Frontal cortex (tissue), 4 donors: Measurements from ENCODE around the gene CACHD1. TPM values are rescaled to one million over a fixed set of nuclear protein-coding genes. Genes with fewer than 3 reads are reported as not detected.
"Not testable (repeated sequence)": the region's sequence is repeated elsewhere in the genome, so short reads cannot be mapped to it uniquely, and the experiment has no call there.

Experiments
- DNase-seq, 2 donors: peaks; one replicate each; pipeline ENCODE4 v3.0.0; 2012; ENCODE audit warnings: low spot score in 2 of 2
- FAIRE-seq: peaks from 2 replicates; lab custom pipeline; 2012; peaks lifted over from hg19 to GRCh38; lab: Jason Lieb, UNC
- total RNA-seq: library from RNA; depleted of rRNA; stranded (reverse); fragments of >200 nt; gene quantifications from one replicate; pipeline ENCODE4 v1.2.3, GENCODE V29; 2014
- donor health status: control.
- donor health status: control.
- donor health status: control.

Gene CACHD1
- total RNA-seq, 1 donor from 2014 or later = 17.5 TPM

GRCh38 chr1:64575881-64576676 lies 106.2 kb downstream of the CACHD1 start:
- FAIRE-seq = no peak

GRCh38 chr1:64578270-64578973 lies 108.5 kb downstream of the CACHD1 start:
- DNase-seq (no peak), FAIRE-seq (no peak)

More at GRCh38 chr1:64575881-64576676, 106.2 kb downstream of the CACHD1 start:
- no peak for DNase-seq

GRCh38 chr1:64579767-64580166 lies 109.8 kb downstream of the CACHD1 start:
- FAIRE-seq = no peak
- no peak for DNase-seq

- FAIRE-seq (no peak), DNase-seq (no peak)
Observed at GRCh38 chr1:64581135-64581842, 111.4 kb downstream of the CACHD1 start.

GRCh38 chr1:64581843-64582185 lies 111.9 kb downstream of the CACHD1 start:
- DNase-seq (no peak), FAIRE-seq (no peak)

- DNase-seq (no peak), FAIRE-seq (no peak)
Observed at GRCh38 chr1:64584479-64584878, 114.5 kb downstream of the CACHD1 start.

DNA sequence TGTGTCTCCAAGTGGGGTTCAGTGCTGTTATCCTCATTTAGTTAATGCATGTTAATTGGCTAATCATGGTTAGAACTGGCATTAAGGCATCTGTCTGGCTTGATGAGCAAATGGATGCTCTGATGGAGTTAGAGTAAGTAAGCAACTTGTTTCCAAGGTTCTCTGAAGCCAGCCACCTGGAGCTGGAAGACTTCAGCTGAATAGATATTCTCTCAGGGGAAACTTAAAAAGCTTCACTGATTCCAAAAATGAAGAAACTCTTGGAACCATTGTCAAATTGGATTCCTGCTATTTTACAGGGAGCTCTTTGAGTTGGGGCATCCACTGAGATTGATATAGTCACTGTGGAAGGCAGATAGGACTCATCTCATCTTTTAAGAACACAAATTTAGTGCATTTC lies 118.9 kb downstream of the CACHD1 start:
- FAIRE-seq (no peak), DNase-seq (no peak)

DNA sequence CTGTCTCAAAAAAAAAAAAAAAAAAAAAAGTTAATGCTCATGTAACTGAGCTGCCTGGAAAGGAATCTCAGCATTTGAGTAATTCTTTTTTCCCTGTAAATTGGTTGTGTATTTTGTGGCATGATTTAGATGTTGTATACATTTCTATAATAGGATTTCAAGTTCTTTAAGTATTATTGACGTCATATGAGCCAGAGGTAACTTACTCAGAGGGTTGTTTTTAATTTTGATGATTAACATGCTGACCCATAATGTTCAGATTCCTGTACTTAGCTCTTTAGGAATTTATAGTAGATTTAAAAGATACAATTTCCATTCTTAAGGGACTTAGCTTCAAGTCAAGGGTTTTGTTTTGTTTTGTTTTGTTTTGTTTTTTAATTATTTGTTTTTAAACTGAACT lies 120.4 kb downstream of the CACHD1 start:
- DNase-seq = no peak
- FAIRE-seq = no peak

GRCh38 chr1:64594446-64594845 lies 124.5 kb downstream of the CACHD1 start:
- no peak for DNase-seq
- FAIRE-seq = no peak

DNA sequence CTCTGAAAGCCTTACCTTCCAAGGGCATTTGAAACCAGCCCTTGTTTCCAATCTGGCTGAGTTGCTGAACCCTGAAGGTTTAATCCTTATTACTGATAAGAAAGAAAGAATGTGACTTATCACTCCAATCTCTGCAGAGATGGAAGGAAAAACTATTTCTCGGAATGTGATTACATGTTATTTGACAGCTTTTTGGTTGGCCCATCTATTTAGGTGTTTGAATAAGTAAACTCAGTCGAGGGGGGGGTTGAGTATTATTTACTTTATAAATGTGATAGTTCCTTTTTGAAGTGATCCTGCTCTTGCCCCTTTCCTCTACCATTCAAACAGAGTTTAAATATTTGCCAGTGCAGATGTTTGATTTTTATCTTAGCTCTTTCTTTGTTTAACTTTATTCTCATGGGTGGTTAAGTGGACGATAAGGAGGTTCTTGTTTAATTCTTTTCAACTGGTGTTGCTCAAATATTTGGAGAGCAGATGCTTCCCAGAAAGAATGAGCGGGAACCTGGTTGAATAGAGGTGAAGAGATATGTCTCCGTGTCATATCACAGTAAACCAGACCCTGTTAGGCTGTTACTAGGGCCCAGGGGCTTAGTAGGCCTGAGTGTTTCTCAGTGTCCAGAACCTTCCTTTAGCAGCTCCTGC lies 126.1 kb downstream of the CACHD1 start:
- no peak for FAIRE-seq
- no peak for DNase-seq

DNA sequence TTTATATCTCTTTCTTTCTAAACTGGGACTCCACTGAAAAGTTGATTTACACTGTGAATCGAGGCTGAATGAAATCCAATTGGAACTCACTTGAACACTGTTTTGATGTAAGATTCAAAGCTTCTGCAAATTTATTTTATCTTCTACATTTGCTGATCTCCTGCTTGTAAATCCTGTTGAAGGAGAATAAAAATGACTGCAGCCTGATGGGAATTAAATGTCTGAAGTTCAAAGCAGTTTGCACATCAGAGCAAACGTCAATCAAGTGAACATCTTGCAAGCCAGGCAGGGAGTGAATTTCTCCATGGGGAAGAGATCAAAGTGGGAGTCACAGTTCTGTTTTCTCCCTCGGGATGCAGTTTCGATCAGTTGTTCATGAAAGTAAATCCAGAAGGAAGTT lies 127.2 kb downstream of the CACHD1 start:
- DNase-seq = no peak
- no peak for FAIRE-seq

DNA sequence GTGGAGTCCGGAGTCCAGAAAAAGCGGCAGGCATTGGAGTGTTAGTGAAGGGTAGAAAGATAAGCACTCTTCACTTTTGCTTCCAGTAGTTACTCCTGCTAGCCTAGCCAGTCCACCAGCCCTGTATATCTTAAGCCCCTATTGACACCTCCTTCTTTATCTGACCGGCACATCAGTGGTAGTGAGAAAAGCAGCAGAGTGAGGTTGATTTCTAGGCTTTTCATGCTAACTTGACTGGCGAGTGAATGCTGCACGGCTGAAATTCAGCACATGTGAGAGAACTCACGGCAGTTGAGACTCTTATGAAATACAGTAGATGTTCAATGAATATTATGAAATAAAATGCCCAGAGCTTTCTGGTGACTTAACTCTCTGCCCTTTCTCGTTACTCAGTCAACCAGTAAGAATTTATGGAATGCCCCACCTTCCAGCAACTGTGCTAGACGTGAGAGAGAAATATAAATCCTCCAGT lies 128.2 kb downstream of the CACHD1 start:
- no peak for DNase-seq
- no peak for FAIRE-seq

DNA sequence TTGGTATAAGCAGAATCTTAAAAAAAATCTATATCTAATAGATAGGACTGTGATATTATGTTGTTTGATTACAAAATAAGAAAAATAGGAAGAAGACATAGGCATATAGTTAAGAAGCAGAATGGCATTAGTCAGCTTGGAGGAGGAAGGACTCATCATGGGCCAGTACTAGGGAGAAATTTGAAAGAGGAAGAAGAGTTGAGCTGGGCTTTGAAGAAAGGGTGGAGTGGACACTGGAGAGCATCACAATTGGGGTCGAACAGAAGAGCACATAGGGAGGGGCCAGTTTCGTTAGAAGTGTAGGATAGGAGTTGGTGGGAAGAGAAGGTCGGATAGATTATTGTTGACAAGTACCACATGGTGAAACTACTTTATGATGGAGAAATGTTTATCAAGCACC lies 129.3 kb downstream of the CACHD1 start:
- FAIRE-seq (no peak), DNase-seq (no peak)

DNA sequence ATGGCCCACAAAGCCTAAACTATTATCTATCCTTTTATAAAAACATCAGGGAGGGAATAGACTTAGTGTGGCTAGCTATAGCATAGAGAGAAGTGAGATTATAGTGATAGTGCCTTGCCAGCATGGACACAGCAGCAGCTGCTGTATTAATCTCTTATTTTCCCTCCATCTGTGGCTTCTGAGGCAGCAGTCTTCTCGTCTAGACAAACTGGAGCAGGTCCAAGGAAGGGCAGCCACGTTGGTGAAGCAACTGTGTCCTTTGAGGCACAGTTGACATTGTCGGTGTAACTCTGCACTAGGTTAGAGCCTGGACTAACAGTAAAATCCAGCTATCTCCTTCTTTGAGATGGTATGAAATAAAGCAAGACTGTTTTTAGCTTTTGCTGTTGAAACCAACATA lies 131.3 kb downstream of the CACHD1 start:
- DNase-seq = no peak
- FAIRE-seq = no peak

GRCh38 chr1:64608005-64608650 lies 138.2 kb downstream of the CACHD1 start:
- DNase-seq (no peak), FAIRE-seq (no peak)

GRCh38 chr1:64608651-64609048 lies 138.7 kb downstream of the CACHD1 start:
- FAIRE-seq = no peak

DNA sequence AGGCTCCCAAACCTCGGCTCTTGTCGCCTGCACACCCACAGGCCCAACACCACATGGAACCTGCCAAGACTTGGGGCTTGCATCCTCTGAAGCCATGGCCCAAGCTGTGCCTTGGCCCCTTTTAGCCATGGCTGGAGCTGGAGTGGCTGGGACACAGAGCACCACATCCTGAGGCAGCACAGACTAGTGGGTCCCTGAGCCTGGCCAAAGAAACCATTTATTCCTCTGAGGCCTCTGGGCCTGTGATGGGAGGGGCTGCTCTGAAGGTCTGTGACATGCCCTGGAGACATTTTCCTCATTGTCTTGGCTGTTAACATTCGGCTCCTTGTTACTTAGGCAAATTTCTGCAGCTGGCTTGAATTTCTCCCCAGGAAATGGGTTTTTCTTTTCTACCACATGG lies 141.0 kb downstream of the CACHD1 start:
- DNase-seq, FAIRE-seq: not testable (repeated sequence)

More at GRCh38 chr1:64608651-64609048, 138.7 kb downstream of the CACHD1 start:
- no peak for DNase-seq

DNA sequence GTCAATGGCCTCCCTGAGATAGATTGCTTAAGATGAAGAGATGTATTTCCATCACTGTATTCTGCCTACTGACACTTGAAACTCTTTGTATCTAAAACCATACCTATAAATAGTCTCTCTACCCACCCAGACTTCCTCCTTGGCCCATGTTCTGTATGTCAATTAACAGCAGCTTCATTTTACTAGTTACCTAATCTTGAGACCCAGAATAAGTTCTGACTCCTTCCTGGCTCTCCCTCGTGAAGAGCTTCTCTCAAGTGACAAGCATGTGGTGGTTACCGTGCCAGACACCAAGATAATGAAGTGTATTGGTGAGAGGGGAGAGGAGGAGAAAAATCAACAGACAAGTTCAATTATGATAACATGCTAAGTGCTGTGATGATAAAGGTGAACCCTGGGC lies 146.1 kb downstream of the CACHD1 start:
- FAIRE-seq = no peak
- no peak for DNase-seq

- no peak for DNase-seq
- FAIRE-seq = no peak
Observed at GRCh38 chr1:64623750-64624191, 153.8 kb downstream of the CACHD1 start.
